ENCODE measurements around the gene JMY. TPM values are rescaled to one million over a fixed set of nuclear protein-coding genes. Genes with fewer than 3 reads are reported as not detected.

JMY gene
- total RNA-seq, 1 experiment from 2014 or later: 11.7 TPM

- BruUV-seq (replicated peaks): no TSS peak
- no peaks in the 10 kb centered on the region for H3K9me2 ChIP-seq (ENCODE audit: insufficient read depth)
- peaks cover 3% of the 10 kb centered on the region; the same call in 1 of the 2 replicates for H3K36me3 ChIP-seq (ENCODE audit: low read depth)
- H3K27ac ChIP-seq: no peak overlapping the region
- no peak for TF ChIP-seq CTCF (conservative IDR thresholded peaks at IDR 0.05)
- TF ChIP-seq EZH2 (IDR thresholded peaks at IDR 0.05; ENCODE audit: low read depth): no peak
- intact Hi-C loops (cut with micrococcal nuclease; ENCODE audit: unreplicated experiment): no loop called here
- no peak overlapping the region for H3K4me3 ChIP-seq
- H3F3A ChIP-seq (ENCODE audit: insufficient read depth, low read depth): no peaks in the 10 kb centered on the region
- H3K79me2 ChIP-seq (ENCODE audit: low read depth): no peaks in the 10 kb centered on the region
- ChIA-PET CTCF (no interaction called here), POLR2A (ENCODE audit: unreplicated experiment) (no interaction called here)
- no peak overlapping the region for H3K4me2 ChIP-seq
- no peaks in the 10 kb centered on the region for H4K20me1 ChIP-seq (ENCODE audit: insufficient read depth)
- H2AFZ ChIP-seq: no peak overlapping the region
- no peaks in the 10 kb centered on the region for H3K4me1 ChIP-seq (replicated peaks; ENCODE audit: insufficient read depth)
- no peaks in the 10 kb centered on the region for H3K27me3 ChIP-seq (ENCODE audit: insufficient read depth, low read depth)
- no peak for DNase-seq
- H3K9me3 ChIP-seq (ENCODE audit: insufficient read depth, low read depth): no peaks in the 10 kb centered on the region
These were observed 11.5 kb upstream of the JMY start for GRCh38 chr5:79224286-79224984.

- H3K9me3 ChIP-seq (ENCODE audit: insufficient read depth, low read depth): no peaks in the 10 kb centered on the region
- no peak overlapping the region for H2AFZ ChIP-seq
- no peaks in the 10 kb centered on the region for H3K79me2 ChIP-seq (ENCODE audit: low read depth)
- no TSS peak for BruUV-seq (replicated peaks)
- H3K36me3 ChIP-seq (ENCODE audit: low read depth): peaks cover 3% of the 10 kb centered on the region; the same call in 1 of the 2 replicates
- H3K27ac ChIP-seq: no peak overlapping the region
- no peaks in the 10 kb centered on the region for H3K4me1 ChIP-seq (replicated peaks; ENCODE audit: insufficient read depth)
- H4K20me1 ChIP-seq (ENCODE audit: insufficient read depth): no peaks in the 10 kb centered on the region
- no peaks in the 10 kb centered on the region for H3F3A ChIP-seq (ENCODE audit: insufficient read depth, low read depth)
- DNase-seq: no peak
- no peaks in the 10 kb centered on the region for H3K27me3 ChIP-seq (ENCODE audit: insufficient read depth, low read depth)
- no peak overlapping the region for H3K4me3 ChIP-seq
- no peaks in the 10 kb centered on the region for H3K9me2 ChIP-seq (ENCODE audit: insufficient read depth)
- no peak for TF ChIP-seq EZH2 (IDR thresholded peaks at IDR 0.05; ENCODE audit: low read depth)
- no peak for TF ChIP-seq CTCF (conservative IDR thresholded peaks at IDR 0.05)
- intact Hi-C loops (cut with micrococcal nuclease; ENCODE audit: unreplicated experiment): no loop called here
- ChIA-PET CTCF (interaction anchor here (0.6 kb wide), 1 partner anchor 689 kb away, joined by 3 read pairs; no protein-coding TSS in a partner anchor), POLR2A (ENCODE audit: unreplicated experiment) (no interaction called here)
- no peak overlapping the region for H3K4me2 ChIP-seq
These were observed 10.9 kb upstream of the JMY start for GRCh38 chr5:79225026-79225425.

- ChIA-PET CTCF (interaction anchor here (0.6 kb wide), 1 partner anchor 689 kb away, joined by 3 read pairs; no protein-coding TSS in a partner anchor), POLR2A (ENCODE audit: unreplicated experiment) (no interaction called here)
- Histone ChIP-seq H2AFZ (no peak overlapping the region), H3K4me2 (no peak overlapping the region), H3K79me2 (ENCODE audit: low read depth) (no peaks in the 10 kb centered on the region), H3K4me3 (no peak overlapping the region), H3K27ac (no peak overlapping the region), H3K4me1 (replicated peaks; ENCODE audit: insufficient read depth) (no peaks in the 10 kb centered on the region), H4K20me1 (ENCODE audit: insufficient read depth) (no peaks in the 10 kb centered on the region), H3K9me3 (ENCODE audit: insufficient read depth, low read depth) (no peaks in the 10 kb centered on the region), H3K9me2 (ENCODE audit: insufficient read depth) (no peaks in the 10 kb centered on the region), H3F3A (ENCODE audit: insufficient read depth, low read depth) (no peaks in the 10 kb centered on the region), H3K27me3 (ENCODE audit: insufficient read depth, low read depth) (no peaks in the 10 kb centered on the region), H3K36me3 (ENCODE audit: low read depth) (peaks cover 3% of the 10 kb centered on the region; the same call in 1 of the 2 replicates)
- intact Hi-C loops (cut with micrococcal nuclease; ENCODE audit: unreplicated experiment): no loop called here
- no TSS peak for BruUV-seq (replicated peaks)
- DNase-seq: no peak
- TF ChIP-seq EZH2 (IDR thresholded peaks at IDR 0.05; ENCODE audit: low read depth) (no peak), CTCF (conservative IDR thresholded peaks at IDR 0.05) (no peak)
These were observed 10.5 kb upstream of the JMY start for GRCh38 chr5:79225441-79225840.

Data from PC-9 (cell line).